ENCODE results near the gene SORL1-AS1.

The SORL1-AS1 gene

DNA sequence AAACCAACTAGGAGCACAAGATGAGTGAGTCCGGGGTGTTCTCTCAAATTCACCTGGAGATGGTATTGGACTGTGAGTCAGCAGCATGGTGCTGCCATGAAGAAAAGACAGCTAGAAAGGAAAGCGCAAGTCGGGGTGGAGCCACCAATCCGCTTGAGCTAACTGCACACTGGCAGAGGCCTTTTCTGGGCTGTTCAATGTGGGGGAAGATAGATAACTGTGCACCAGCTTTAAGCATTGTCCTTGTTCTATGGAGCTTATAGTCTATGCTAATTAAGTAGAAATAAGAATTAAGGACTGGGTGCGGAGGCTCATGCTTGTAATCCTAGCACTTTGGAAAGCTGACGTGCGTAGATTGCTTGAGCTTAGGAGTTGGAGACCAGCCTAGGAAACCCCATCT lies 21.9 kb upstream of the SORL1-AS1 start:
- no peak for DNase-seq

DNA sequence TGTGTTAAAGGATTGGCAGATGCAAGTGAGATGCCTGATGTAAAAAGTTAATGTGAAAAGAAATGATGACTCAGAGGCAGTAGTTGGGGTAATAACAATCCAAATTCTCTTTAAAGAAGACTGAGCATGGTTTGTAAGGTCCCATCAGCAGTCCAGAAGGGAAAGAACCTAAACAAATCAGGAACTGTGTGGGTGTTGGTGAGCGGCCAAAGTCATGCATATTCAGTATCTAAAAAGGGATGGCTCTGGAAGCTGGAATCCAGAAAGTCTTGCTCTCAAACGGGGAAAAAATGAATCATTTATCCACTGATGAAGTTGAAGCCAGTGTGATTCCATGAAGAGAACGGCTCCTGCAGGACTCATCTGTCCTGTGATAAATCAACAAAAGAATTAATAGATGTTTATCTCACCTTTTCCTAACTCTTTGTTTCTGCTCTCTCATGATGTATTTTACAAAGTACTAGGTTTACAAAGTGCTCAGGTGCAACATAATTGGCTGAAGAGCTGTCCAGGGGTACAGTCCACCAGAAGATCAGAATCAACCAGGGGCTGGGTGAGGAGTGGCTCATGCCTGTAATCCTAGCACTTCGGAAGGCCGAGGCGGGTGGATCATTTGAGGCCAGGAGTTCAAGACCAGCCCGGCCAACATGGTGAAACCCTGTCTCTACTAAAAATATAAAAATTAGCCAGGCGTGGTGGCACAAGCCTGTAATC lies 20.5 kb upstream of the SORL1-AS1 start:
- no peak for DNase-seq

DNA sequence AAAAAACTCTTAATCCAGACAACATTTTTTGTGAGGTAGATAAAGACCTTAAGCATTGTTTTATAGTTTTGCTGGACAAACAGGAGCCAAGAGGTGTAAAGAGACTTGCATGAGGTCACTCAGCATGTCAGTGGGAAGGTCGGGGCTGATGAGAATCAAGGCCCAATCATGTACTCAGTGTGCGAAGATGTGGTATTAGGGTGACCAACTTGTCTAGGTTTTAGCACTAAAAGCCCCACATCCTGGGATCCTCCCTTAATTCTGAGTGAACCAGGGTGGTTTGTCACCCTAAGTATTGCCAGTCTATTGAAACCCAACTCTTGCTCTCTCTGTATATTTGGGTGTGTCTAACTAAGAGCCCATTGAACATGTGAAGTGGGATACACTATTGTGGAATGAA lies 19.5 kb upstream of the SORL1-AS1 start:
- no peak for DNase-seq

- DNase-seq = no peak
Measured at GRCh38 chr11:121471167-121471566, 18.4 kb upstream of the SORL1-AS1 start.

GRCh38 chr11:121469910-121470309 lies 17.1 kb upstream of the SORL1-AS1 start:
- no peak for DNase-seq

- peak; percentile 42 for DNase-seq
Measured at GRCh38 chr11:121467965-121468364, 15.2 kb upstream of the SORL1-AS1 start.

DNA sequence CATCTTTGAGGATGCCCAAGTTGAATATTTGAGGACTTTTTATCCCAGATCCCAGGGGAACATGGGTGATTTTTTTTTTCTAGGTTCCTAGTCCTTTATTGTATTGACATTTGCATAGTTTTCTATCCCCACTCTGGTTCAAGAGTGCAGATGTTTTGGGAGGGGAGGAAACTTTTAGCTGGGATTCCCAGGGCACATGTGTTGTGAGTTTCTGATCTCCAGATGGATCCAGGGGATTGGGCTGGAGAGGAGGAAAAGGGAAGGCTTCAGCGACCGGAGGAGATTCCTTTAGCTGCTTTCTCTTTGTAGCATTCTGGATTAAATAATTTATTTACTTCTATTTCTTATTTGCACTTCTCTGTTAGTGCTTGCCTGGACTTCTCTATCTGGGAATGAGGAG lies 14.7 kb upstream of the SORL1-AS1 start:
- no peak for DNase-seq

DNA sequence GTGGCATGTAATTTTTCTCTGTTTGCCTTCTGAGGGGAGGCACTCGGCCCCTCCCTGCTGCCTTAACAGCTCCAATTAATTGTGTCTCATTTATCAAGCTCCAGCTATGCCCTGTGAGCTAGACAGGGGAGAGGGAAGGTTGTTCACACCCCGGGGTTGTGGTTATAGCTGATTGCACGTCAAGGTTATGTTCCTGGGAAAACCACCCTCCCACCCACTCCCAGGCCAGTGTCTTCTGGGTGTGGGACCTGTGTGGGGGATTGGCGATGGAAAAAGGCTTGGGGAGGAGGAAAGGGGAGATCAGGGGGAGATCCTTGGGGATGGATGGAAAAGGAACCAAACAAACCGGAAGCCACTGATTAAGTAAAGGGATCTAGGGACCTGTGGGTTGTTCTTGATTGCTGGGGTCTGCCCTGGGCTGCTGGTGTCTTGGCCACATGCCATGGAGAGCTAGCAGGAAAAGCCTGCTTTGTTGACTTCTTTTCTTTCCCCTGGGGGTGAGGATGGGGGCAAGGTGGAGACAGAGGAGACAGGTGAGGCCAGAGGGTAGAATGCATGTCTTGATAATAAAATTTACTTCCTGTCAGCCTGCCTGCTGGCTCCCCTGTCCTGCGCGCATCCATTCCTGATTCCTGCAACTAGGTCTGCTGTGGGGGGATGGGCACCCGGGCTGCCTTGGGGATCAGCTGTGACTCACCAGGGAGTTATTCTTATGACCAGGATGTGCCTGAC lies 13.5 kb upstream of the SORL1-AS1 start:
- DNase-seq = peak; percentile 66

GRCh38 chr11:121465709-121466062 lies 12.9 kb upstream of the SORL1-AS1 start:
- DNase-seq = no peak

DNA sequence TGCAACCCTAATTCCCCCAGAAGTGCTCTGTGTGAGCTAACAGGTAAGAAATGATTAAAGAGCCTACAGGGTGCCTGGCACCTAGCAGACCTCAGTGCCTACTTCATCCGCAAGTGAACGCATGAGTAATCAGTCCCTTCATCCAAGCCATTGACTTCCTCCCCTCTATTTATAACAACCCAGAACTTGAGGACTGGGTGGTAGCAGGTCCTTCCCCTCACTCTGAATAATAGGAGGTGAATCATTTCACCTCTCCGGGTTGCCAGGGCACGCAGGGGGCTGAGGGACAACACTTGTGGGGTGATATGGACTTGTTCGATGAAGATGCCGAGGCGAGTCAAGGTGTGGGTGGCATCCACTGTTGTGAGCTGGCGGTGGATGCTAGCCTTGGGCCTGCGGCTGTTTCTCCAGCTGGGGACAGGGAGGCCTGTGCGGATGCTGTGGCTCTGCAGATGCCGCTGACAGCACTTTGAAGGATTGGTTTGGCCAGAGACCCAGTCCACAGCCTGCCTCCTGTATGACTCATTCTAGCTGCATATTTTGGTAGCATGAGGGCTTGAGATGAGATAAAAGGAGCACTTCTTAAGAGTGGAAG lies 11.7 kb upstream of the SORL1-AS1 start:
- peak; percentile 52 for DNase-seq

GRCh38 chr11:121463689-121464335 lies 11.0 kb upstream of the SORL1-AS1 start:
- DNase-seq = no peak

- no peak for DNase-seq
Measured at GRCh38 chr11:121461843-121462242, 9.1 kb upstream of the SORL1-AS1 start.

DNA sequence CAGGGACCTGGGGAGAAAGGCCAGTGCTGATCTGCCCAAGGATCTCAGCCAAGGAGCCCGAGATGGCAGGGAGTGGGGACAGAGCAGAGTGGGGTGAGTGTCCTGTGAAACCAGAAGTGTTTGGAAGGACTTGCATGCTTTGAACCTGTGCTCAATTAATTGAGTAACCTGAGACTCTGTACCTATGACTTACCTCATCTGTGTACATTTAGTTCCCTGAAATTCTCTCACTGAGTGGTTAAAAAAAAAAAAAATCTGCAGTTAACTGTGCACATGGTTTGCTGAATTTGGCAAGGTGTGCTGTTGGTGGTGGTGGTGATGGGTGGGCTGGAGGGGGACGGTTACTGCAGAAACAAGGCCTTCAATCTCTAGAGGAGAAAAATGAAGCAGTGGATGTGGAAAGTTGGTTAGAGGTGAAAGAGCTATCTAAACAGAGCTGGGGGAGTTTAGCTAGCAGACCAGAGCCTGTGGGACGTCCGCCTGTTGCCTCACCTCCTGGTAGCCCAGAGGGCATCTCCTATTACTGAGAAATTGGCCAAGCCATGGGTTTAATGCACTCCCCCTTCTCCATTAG lies 8.3 kb upstream of the SORL1-AS1 start:
- DNase-seq = peak; percentile 72

GRCh38 chr11:121459413-121460017 lies 6.7 kb upstream of the SORL1-AS1 start:
- DNase-seq = peak; percentile 89

GRCh38 chr11:121458551-121458950 lies 5.8 kb upstream of the SORL1-AS1 start:
- no peak for DNase-seq

DNA sequence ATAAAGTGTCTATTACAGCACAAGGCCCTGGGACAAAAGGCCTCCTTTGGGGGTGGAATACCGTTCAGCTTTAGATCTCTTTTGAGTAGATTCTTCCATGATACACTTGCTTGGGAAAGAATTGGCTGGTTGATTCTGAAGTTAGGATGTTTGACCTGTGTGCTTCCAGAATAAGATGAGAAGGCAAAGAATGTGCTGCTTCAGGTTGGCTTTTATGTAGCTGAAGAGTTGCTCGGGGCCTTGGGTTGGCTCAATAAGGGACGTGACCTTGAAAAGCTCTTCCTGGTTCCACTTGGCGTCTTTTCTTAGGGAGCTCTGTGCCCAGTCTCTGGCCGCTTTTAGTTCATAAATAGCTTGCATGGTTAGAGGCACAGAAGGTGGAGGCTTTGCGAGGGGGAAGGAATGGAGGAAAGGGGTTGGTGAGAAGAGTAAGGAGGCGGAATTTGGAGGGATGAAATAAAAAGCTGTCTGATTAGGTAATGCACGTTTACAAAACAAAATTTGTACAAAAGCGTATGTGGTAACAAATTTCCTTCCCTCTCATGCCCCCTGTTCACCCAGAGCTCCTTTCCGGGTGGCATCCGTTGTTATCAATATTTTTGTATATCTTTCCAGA lies 4.2 kb upstream of the SORL1-AS1 start:
- no peak for DNase-seq

DNA sequence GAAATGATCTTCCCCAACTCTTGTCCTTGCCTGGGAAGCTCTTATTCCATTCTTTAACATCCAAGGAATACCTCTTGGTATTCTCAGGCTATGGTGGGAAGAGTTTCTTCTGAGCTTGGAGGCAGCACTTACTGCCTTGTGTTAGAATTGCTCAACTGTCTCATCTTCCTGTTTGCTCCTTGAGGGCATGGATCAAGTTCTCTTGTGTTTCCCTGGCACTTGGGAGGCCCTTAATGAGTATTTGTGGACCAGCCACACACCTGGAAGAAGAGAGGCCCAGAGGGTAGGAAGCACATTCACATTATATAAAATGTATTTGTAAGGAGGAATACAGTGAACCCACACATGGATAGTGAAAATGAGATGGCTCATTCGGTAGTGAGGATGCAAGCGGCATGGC lies 3.4 kb upstream of the SORL1-AS1 start:
- no peak for DNase-seq

- no peak for DNase-seq
Measured at GRCh38 chr11:121455115-121455514, 2.3 kb upstream of the SORL1-AS1 start.

DNA sequence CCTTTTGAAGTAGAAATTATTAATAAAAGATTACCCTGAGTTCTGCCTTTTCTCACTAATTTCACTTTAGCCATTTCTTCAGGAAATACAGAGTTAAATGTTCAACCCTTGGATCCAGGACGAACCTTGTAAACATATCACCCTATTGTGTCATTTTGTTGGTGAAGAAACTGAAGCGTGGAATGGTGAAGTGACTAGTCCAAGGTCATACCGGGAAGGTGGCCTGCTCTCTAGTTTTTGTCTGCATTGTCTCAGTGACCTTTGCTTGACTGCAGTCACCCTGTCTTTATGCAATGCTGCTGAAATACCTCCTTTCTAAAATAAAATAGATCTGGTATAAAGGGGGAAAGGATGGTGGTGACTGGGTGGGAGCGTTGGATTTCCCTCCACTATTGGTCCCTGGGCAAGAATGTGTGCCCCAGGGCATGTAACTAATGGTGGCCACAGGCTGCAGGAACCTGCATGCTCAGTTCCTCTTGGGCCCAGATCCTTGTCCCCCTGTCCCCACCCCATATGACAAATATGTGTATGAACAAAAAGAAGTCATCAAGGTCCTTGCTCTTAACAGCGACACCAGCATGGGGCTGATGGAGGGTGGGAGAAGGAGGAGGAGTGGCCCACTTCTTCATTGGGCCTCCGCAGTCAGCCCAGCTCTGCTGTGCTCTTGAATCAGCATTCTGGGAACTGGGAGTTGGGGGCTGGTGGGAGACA lies 977 bp upstream of the SORL1-AS1 start:
- no peak for DNase-seq

GRCh38 chr11:121451986-121452608 lies 670 bp downstream of the SORL1-AS1 start, which contains the start of gene SORL1:
SORL1 (plus strand) TSS chr11:121452314; CDS start chr11:121452332, 18 bp downstream.
- DNase-seq = peak; percentile 40
